ENCODE results near the gene PNMA6E.

The PNMA6E gene

DNA sequence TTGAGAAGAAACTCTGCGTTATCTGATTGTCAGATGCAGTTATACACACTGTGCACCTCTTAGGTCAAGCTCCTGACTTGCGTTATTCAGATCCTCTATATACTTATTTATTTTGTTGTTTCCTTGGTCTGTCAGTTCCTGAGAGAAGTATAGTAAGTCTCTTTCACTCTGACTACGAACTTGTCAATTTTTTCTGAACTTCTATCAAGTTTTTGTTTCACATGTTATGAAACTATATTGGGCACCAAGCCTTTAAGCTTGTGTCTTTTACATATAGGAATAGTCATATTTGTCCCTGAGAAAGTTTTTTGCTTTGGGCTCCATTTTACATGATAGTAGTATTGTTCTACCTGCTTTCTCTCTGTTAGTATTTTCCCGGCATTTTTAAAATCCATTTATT is 35.5 kb downstream of the PNMA6E start:
- H3K4me1 ChIP-seq (ENCODE audit: insufficient read depth, low read length): no peaks in the 10 kb centered on the region
- H3K9ac ChIP-seq (ENCODE audit: low read length): no peak overlapping the region
- H3K9me3 ChIP-seq (ENCODE audit: low read length): no peaks in the 10 kb centered on the region
- H3K4me3 ChIP-seq (ENCODE audit: low read depth in 1 of 2, low read length in 2 of 2): no peak overlapping the region
- no peak overlapping the region for H3K27ac ChIP-seq (ENCODE audit: low read depth, low read length)
- H3K27me3 ChIP-seq (ENCODE audit: control insufficient read depth in 1 of 2, insufficient read depth in 2 of 2, low read length in 2 of 2): peaks cover 4 to 9% of the 10 kb centered on the region in 2 donors
- H3K36me3 ChIP-seq (ENCODE audit: insufficient read depth, low read length): no peaks in the 10 kb centered on the region

DNA sequence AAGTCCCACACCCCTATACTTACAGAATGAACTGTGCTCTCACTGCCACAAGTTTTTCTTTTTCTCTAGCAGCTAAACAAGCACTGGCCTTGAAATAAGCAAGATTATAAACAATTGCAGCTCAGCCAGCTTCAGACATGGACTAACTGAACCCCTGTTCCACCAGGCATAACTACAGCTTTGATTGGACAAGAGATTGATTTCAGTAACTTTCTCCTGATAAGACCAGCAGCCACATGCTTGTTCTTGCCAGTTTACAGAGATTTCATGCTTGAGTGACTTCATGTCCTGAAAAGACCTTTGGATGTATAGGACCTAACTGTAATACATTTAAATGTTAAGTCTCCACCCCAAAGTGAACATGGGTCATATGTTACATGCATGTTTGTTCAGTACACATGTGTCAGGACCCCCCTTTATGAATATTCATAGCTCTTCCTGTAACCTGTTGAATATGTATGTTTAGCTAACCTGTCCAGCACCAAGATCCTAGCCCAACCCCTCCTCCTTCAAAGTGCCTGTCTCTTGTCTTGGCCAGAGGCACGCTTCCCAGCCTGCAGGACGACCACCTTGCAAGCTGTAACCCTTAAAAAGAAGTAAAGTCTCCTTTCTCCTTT is 39.3 kb downstream of the PNMA6E start:
- H3K27ac ChIP-seq (ENCODE audit: low read depth, low read length): no peak overlapping the region
- no peaks in the 10 kb centered on the region for H3K36me3 ChIP-seq (ENCODE audit: insufficient read depth, low read length)
- peaks cover 0 to 9% of the 10 kb centered on the region in 2 donors for H3K27me3 ChIP-seq (ENCODE audit: control insufficient read depth in 1 of 2, insufficient read depth in 2 of 2, low read length in 2 of 2)
- H3K9me3 ChIP-seq (ENCODE audit: low read length): no peaks in the 10 kb centered on the region
- H3K4me1 ChIP-seq (ENCODE audit: insufficient read depth, low read length): no peaks in the 10 kb centered on the region
- H3K9ac ChIP-seq (ENCODE audit: low read length): no peak overlapping the region
- H3K4me3 ChIP-seq (ENCODE audit: low read depth in 1 of 2, low read length in 2 of 2): no peak overlapping the region

DNA sequence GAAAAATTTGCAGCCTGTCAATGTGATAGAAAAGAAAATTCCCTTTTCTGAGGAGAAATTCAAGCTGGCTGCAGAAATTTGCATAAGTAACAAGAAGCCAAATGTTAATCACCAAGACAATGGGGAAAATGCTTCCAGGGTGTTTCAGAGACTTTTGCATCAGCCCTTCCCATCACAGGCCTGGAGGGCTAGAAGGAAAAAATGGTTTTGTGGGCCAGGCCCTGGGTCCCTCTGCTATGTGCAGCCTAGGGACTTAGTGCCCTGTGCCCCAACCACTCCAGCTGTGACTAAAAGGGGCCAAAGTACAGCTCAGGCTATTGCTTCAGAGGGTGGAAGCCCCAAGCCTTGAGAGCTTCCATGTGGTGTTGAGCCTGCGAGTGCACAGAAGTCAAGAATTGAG is 43.3 kb downstream of the PNMA6E start:
- no peaks in the 10 kb centered on the region for H3K36me3 ChIP-seq (ENCODE audit: insufficient read depth, low read length)
- no peak overlapping the region for H3K4me3 ChIP-seq (ENCODE audit: low read depth in 1 of 2, low read length in 2 of 2)
- H3K27ac ChIP-seq (ENCODE audit: low read depth, low read length): no peak overlapping the region
- no peak overlapping the region for H3K9ac ChIP-seq (ENCODE audit: low read length)
- no peaks in the 10 kb centered on the region for H3K9me3 ChIP-seq (ENCODE audit: low read length)
- peaks cover 0 to 9% of the 10 kb centered on the region in 2 donors for H3K27me3 ChIP-seq (ENCODE audit: control insufficient read depth in 1 of 2, insufficient read depth in 2 of 2, low read length in 2 of 2)
- H3K4me1 ChIP-seq (ENCODE audit: insufficient read depth, low read length): no peaks in the 10 kb centered on the region

DNA sequence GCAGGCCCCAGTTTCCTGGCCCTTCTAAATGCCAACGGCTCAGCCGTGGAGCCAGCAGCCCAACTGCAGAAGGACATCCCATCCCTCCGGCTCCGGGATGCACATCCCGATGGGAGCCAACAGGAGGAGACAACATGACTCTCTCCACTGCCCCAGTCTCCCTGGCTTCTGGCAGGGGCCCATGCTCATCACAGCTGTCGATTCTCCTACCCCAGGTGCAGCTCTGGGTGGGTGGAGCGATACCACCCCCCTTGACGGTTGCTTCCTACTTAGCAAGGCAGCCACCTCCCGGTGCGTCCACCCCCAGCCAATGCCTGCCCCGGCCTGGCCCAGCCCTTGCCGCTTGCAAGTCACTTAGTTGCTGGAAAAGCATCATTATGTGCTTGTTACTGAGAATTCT is 47.7 kb downstream of the PNMA6E start:
- Histone ChIP-seq H3K27ac (ENCODE audit: low read depth, low read length) (no peak overlapping the region), H3K27me3 (ENCODE audit: control insufficient read depth in 1 of 2, insufficient read depth in 2 of 2, low read length in 2 of 2) (no peaks in the 10 kb centered on the region), H3K4me3 (ENCODE audit: low read depth in 1 of 2, low read length in 2 of 2) (no peak overlapping the region), H3K4me1 (ENCODE audit: insufficient read depth, low read length) (no peaks in the 10 kb centered on the region), H3K9ac (ENCODE audit: low read length) (no peak overlapping the region), H3K9me3 (ENCODE audit: low read length) (no peaks in the 10 kb centered on the region), H3K36me3 (ENCODE audit: insufficient read depth, low read length) (peaks cover 13% of the 10 kb centered on the region)

DNA sequence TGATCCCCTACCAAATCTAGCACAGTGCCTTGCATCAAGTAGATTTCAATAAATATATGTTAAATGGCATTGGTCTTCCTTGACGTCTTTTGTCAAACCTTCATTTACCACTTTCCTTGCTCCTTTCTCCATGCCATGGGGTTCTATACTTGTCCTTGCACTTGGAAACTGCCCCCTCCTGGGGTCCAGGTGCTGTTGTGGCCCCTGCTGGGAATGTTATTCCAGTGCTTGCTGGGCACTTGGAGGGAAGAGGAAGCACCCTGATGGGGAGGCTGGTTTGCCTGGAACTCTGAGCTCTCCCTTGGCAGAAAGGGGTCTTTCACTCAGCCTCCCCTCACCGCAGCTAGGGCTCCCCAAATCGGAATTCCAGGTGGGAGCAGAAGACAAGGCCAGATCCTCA is 48.3 kb downstream of the PNMA6E start:
- peaks cover 13% of the 10 kb centered on the region for H3K36me3 ChIP-seq (ENCODE audit: insufficient read depth, low read length)
- H3K4me3 ChIP-seq (ENCODE audit: low read depth in 1 of 2, low read length in 2 of 2): no peak overlapping the region
- no peak overlapping the region for H3K27ac ChIP-seq (ENCODE audit: low read depth, low read length)
- H3K4me1 ChIP-seq (ENCODE audit: insufficient read depth, low read length): no peaks in the 10 kb centered on the region
- H3K9ac ChIP-seq (ENCODE audit: low read length): no peak overlapping the region
- no peaks in the 10 kb centered on the region for H3K27me3 ChIP-seq (ENCODE audit: control insufficient read depth in 1 of 2, insufficient read depth in 2 of 2, low read length in 2 of 2)
- H3K9me3 ChIP-seq (ENCODE audit: low read length): no peaks in the 10 kb centered on the region

DNA sequence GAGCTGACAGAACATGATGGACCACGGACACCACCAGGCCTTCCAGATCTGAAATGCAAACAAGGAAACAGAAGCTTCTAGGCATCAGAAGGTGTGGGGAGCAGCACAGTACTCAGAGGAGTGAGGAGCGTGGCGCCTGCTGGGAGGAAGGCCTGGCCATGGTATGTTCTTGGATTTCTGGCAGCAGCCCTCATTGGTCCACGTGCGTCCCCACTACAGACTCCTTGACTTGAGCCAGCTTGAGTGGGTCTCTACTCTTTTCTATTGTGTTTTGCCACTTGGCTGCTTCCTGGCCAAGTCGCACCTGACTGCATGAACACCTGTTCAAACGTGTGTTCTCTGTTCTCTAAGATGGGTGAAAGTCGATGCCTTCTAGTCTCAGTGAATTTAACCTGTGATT is 49.2 kb downstream of the PNMA6E start:
- no peak overlapping the region for H3K27ac ChIP-seq (ENCODE audit: low read depth, low read length)
- no peaks in the 10 kb centered on the region for H3K9me3 ChIP-seq (ENCODE audit: low read length)
- no peaks in the 10 kb centered on the region for H3K4me1 ChIP-seq (ENCODE audit: insufficient read depth, low read length)
- no peak overlapping the region for H3K4me3 ChIP-seq (ENCODE audit: low read depth in 1 of 2, low read length in 2 of 2)
- no peaks in the 10 kb centered on the region for H3K27me3 ChIP-seq (ENCODE audit: control insufficient read depth in 1 of 2, insufficient read depth in 2 of 2, low read length in 2 of 2)
- H3K9ac ChIP-seq (ENCODE audit: low read length): no peak overlapping the region
- peaks cover 13% of the 10 kb centered on the region for H3K36me3 ChIP-seq (ENCODE audit: insufficient read depth, low read length)

DNA sequence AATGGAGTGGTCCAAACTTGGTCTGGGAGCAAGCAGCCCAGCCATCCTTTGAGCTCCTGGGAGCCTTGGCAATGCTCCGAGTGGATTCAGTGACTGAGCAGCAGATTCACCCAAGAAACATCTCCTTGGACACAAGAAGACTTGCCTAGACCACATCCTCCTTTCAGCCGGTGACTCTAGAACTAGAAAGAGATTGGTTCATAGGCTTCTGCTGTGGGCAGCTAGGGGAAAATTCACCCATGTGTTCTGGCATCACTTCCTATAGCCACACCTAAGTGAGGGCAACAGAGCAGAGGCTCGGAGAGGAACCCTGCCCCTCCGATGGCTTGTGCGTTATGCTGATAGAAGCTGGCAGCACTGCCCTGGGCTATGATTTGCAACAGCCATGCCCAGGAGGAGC is 51.2 kb downstream of the PNMA6E start:
- Histone ChIP-seq H3K36me3 (ENCODE audit: insufficient read depth, low read length) (peaks cover 13% of the 10 kb centered on the region), H3K27me3 (ENCODE audit: control insufficient read depth in 1 of 2, insufficient read depth in 2 of 2, low read length in 2 of 2) (no peaks in the 10 kb centered on the region), H3K9ac (ENCODE audit: low read length) (no peak overlapping the region), H3K4me1 (ENCODE audit: insufficient read depth, low read length) (no peaks in the 10 kb centered on the region), H3K27ac (ENCODE audit: low read depth, low read length) (no peak overlapping the region), H3K9me3 (ENCODE audit: low read length) (no peaks in the 10 kb centered on the region), H3K4me3 (ENCODE audit: low read depth in 1 of 2, low read length in 2 of 2) (no peak overlapping the region)

DNA sequence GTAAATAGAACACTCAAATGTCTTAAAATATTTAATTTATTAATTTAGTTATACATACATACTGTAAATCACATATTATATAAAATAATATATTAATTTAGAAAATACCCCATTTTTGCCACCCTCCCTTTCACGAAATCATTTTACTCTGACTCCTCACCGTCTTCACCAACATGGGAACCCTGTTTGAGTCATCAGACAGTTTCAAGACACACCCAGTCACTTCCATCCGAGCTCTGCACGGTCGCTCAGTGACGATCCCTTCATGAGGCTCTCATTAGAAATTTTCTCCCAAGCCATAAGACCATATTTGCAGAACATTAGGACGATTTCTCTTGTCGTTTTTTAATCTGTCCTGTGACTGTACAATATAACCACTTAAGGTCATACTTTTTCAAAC is 52.7 kb downstream of the PNMA6E start:
- H3K27me3 ChIP-seq (ENCODE audit: control insufficient read depth in 1 of 2, insufficient read depth in 2 of 2, low read length in 2 of 2): no peaks in the 10 kb centered on the region
- H3K27ac ChIP-seq (ENCODE audit: low read depth, low read length): no peak overlapping the region
- no peaks in the 10 kb centered on the region for H3K9me3 ChIP-seq (ENCODE audit: low read length)
- H3K36me3 ChIP-seq (ENCODE audit: insufficient read depth, low read length): peaks cover 13% of the 10 kb centered on the region
- H3K4me3 ChIP-seq (ENCODE audit: low read depth in 1 of 2, low read length in 2 of 2): no peak overlapping the region
- H3K4me1 ChIP-seq (ENCODE audit: insufficient read depth, low read length): no peaks in the 10 kb centered on the region
- no peak overlapping the region for H3K9ac ChIP-seq (ENCODE audit: low read length)

DNA sequence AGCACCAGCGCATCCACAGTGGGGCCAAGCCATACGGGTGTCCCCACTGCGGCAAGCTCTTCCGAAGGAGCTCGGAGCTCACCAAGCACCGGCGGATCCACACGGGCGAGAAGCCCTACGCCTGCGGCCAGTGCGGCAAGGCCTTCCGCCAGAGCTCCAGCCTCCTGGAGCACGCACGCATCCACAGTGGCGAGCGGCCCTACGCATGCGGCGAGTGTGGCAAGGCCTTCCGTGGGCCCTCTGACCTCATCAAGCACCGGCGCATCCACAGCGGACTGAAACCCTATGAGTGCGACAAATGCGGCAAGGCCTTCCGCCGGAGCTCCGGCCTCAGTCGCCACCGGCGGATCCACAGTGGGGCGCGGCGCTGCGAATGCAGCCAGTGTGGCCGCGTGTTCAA is 53.6 kb downstream of the PNMA6E start:
- Histone ChIP-seq H3K4me3 (ENCODE audit: low read depth in 1 of 2, low read length in 2 of 2) (no peak overlapping the region), H3K4me1 (ENCODE audit: insufficient read depth, low read length) (no peaks in the 10 kb centered on the region), H3K36me3 (ENCODE audit: insufficient read depth, low read length) (peaks cover 13% of the 10 kb centered on the region), H3K27me3 (ENCODE audit: control insufficient read depth in 1 of 2, insufficient read depth in 2 of 2, low read length in 2 of 2) (no peaks in the 10 kb centered on the region), H3K9ac (ENCODE audit: low read length) (no peak overlapping the region), H3K27ac (ENCODE audit: low read depth, low read length) (no peak overlapping the region), H3K9me3 (ENCODE audit: low read length) (no peaks in the 10 kb centered on the region)
